Fibroblast of lung (primary cell): Measurements from ENCODE around the gene ITGAD.

Experiments
- EZH2 ChIP-seq: IDR thresholded peaks from 2 replicates; pipeline ENCODE4 v1.5.1; 2012; ENCODE audit warnings: low read length, control low read depth, mild to moderate bottlenecking; ENCODE audit errors: missing control alignments
- TF ChIP-seq, protein P1 (sequence below), 2 donors: IDR thresholded peaks in 1 of 2; conservative IDR thresholded peaks in 1 of 2; 1 replicate in 1 of 2; 2 replicates in 1 of 2; pipeline ENCODE4 v1.5.1; 2011 to 2012; ENCODE audit warnings: low read length in 2 of 2, control low read depth in 1 of 2, inconsistent platforms in 1 of 2, low read depth in 1 of 2, mild to moderate bottlenecking in 1 of 2

DNA sequence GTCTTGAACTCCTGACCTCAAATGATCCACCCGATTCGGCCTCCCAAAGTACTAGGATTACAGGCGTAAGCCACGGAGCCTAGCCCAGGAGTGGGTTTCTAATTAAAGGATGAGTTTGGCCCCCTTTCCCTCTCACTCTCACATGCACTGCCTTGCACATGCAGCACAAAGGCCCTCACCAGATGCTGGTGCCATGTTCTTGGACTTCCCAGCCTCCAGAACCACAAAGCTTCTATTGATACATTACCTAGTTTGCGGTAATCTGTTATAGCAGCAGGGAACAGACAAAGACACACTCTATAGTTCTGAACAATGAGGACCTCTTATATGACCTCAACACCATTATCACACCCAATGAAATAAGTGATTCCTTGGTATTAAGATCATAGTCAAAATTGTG lies 17.9 kb upstream of the ITGAD start:
- TF ChIP-seq, protein P1, sequence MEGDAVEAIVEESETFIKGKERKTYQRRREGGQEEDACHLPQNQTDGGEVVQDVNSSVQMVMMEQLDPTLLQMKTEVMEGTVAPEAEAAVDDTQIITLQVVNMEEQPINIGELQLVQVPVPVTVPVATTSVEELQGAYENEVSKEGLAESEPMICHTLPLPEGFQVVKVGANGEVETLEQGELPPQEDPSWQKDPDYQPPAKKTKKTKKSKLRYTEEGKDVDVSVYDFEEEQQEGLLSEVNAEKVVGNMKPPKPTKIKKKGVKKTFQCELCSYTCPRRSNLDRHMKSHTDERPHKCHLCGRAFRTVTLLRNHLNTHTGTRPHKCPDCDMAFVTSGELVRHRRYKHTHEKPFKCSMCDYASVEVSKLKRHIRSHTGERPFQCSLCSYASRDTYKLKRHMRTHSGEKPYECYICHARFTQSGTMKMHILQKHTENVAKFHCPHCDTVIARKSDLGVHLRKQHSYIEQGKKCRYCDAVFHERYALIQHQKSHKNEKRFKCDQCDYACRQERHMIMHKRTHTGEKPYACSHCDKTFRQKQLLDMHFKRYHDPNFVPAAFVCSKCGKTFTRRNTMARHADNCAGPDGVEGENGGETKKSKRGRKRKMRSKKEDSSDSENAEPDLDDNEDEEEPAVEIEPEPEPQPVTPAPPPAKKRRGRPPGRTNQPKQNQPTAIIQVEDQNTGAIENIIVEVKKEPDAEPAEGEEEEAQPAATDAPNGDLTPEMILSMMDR (conservative IDR thresholded peaks at IDR 0.05 in 1 of 2, IDR thresholded peaks at IDR 0.05 in 1 of 2; ENCODE audit: low read depth in 1 of 2, low read length in 2 of 2), result no peak
- TF ChIP-seq EZH2, result no peak
